NCI-H2196 (cell line): ENCODE results near the gene TENT5D.
"Not testable (repeated sequence)": the region's sequence is repeated elsewhere in the genome, so short reads cannot be mapped to it uniquely, and the experiment has no call there.

ENCODE experiments used
- DNase-seq: peaks from one replicate; lab custom pipeline; 2025; ENCODE audit not compliant: unreplicated experiment; lab: John Stamatoyannopoulos, UW

The TENT5D gene

GRCh38 chrX:80420147-80420546, at the start of gene TENT5D:
Gene TENT5D (plus strand): TSS chrX:80420447. CDS start chrX:80442540, 22,093 bp downstream.
- no peak for DNase-seq

GRCh38 chrX:80385651-80386050, 34.6 kb upstream of the TENT5D start:
- not testable (repeated sequence) for DNase-seq

- no peak for DNase-seq
Observed at GRCh38 chrX:80388206-80388605, 32.0 kb upstream of the TENT5D start.

DNA sequence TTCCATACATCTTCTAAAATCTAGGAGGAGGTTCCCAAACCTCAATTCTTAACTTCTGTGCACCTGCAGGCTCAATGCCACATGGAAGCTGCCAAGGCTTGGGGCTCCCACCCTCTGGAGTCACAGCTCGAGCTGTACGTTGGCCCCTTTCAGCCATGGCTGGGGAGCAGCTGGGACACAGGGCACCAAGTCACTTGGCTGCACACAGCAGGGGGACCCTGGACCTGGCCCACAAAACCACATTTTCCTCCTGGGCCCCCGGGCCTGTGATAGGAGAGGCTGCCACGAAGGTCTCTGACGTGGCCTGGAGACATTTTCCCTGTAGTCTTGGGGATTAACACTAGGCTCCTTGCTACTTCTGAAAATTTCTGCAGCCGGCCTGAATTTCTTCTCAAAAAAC, 8.2 kb upstream of the TENT5D start:
- no peak for DNase-seq

GRCh38 chrX:80423000-80423399, 2.8 kb downstream of the TENT5D start:
- no peak for DNase-seq

GRCh38 chrX:80423744-80424143, 3.5 kb downstream of the TENT5D start:
- DNase-seq = no peak

GRCh38 chrX:80430826-80431504, 10.7 kb downstream of the TENT5D start:
- no peak for DNase-seq

DNA sequence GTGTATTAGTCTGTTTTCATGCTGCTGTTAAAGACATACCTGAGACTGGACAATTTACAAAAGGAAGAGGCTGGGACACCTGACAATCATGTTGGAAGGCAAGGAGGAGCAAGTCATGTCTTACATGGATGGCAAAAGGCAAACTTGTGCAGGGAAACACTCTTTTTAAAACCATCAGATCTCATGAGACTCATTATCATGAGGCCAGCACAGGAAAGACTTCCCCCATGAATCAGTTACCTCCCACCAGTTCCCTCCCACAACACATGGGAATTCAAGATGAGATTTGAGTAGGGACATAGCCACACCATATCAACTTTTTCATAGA, 11.2 kb downstream of the TENT5D start:
- DNase-seq = no peak

DNA sequence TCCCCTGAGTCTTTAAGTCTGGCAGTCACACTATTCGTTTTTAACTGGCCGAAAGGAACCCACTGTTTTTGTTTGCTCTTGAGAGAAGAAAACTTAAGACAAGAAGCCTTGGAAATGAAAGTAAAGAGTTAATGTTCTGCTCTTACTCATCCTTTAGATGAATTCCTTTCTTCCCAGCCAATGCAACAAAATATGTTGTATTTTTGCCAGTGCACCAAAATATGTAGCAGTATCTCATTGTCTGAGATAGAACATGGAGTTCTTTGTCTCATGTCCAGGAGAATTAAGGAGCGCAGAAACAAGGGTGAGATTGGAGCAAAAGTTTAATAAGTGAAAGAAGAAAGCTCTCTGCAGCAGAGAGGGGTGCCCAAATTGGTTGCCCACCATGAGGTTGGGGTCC, 12.2 kb downstream of the TENT5D start:
- no peak for DNase-seq

DNA sequence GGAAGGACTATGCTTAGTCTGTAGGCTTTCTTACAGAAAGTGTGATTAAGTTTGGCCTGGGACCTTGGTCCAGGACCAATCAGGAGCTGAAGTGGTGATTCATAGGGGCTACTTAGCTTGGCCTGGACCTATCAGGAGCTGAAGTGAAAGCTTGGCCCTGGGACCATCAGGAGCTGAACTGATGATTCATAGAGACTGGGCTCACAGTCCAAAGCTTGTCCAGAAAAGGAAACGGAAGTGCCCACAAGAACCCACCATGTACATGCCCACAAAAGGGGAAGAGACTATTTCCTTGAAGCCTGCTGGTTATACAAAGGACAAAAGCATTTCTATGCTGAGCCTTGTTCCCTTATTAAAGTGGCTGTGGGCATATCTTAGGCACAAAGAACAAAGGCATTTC, 12.6 kb downstream of the TENT5D start:
- DNase-seq = no peak

DNA sequence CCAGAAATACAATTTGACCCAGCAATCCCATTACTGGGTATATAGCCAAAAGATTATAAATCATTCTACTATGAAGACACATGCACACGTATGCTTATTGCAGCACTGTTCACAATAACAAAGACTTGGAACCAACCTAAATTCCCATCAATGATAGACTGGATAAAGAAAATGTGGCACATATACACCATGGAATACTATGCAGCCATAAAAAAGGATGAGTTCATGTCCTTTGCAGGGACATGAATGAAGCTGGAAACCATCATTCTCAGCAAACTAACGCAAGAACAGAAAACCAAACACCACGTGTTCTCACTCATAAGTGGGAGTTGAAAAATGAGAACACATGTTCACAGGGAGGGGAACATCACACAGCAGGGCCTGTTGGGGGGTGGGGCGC, 47.9 kb downstream of the TENT5D start:
- DNase-seq = not testable (repeated sequence)

- no peak for DNase-seq
Observed at GRCh38 chrX:80471582-80471981, 51.3 kb downstream of the TENT5D start.

- no peak for DNase-seq
Observed at GRCh38 chrX:80485543-80485942, 65.3 kb downstream of the TENT5D start.

DNA sequence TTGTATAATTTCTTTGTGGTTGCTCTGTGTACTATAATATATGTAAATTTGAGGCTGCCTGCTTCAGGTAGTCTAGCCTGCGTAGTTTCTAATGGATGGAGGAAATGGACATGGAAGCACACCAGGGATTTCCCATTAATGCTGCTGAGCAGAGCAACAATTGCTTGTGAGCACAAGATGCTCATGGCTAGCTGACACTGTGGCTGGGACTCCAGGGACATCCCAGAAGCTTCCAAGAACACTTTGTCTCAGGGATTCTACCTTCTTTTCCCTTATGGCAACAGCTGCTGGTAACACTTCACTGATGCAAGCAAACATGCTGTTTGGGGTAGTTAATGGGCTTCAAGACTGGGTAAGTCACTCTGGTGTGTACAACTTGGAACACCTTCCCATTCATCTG, 66.1 kb downstream of the TENT5D start:
- DNase-seq = no peak

DNA sequence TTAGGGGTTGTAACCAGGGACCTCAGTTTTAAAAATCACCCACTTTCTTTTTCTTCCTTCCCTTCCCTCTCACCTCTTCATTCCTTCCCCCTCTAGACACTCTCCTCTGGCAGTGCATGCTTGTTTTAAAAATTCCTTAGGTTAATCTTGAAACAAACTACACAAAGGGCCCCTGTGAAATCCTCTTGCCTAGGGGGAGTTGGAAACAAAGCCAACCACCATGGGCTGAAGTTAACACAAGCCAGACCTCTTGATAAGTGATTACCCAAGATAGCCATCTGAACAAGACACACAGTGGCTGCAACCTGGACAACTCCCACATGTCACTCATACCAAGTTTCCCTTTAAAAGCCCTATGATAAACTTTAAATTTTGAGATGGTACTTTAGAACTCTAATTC, 68.9 kb downstream of the TENT5D start:
- no peak for DNase-seq
